K562 (cell line): Measurements from ENCODE around the gene PTGES3. TPM values are rescaled to one million over a fixed set of nuclear protein-coding genes. Genes with fewer than 3 reads are reported as not detected.

Experiments
- BRD9 ChIP-seq: fragments of 450-650 bp; IDR thresholded peaks from 2 replicates; pipeline ENCODE4 v1.6.1; 2018; ENCODE audit warnings: low read depth; ENCODE audit not compliant: partially characterized antibody
- CHD2 ChIP-seq: IDR thresholded peaks from 2 replicates; pipeline ENCODE4 v1.6.1; 2011; ENCODE audit warnings: low read depth, low read length
- GTF2E2 ChIP-seq: fragments of 200-800 bp; sonication (Bioruptor generic); IDR thresholded peaks from 2 replicates; pipeline ENCODE4 v1.6.1; 2016; ENCODE audit warnings: missing genetic modification characterization, missing compliant biosample characterization
- HDAC2 ChIP-seq: fragments of 450-650 bp; IDR thresholded peaks from 2 replicates; pipeline ENCODE4 v1.6.1; 2016; ENCODE audit warnings: mild to moderate bottlenecking
- HMBOX1 ChIP-seq: sonication (generic); IDR thresholded peaks from 2 replicates; pipeline ENCODE4 v1.6.1; 2016
- KAT2B ChIP-seq: IDR thresholded peaks from one replicate; pipeline ENCODE4 v1.6.1; 2012; ENCODE audit warnings: low read depth, mild to moderate bottlenecking, control low read depth, inconsistent platforms, low read length, moderate library complexity
- KDM1A ChIP-seq, 2 experiments: fragments of 450-650 bp; IDR thresholded peaks; 2 replicates each; pipeline ENCODE4 v1.6.1; 2016; ENCODE audit warnings: mild to moderate bottlenecking in 2 of 2
- NCOA1 ChIP-seq: fragments of 450-650 bp; IDR thresholded peaks from 2 replicates; pipeline ENCODE4 v1.6.1; 2016; ENCODE audit warnings: low read depth
- NCOR1 ChIP-seq: fragments of 450-650 bp; IDR thresholded peaks from 2 replicates; pipeline ENCODE4 v1.6.1; 2016; ENCODE audit warnings: mild to moderate bottlenecking, moderate library complexity
- NR3C1 ChIP-seq: sonication (generic); formaldehyde crosslinking; IDR thresholded peaks from 2 replicates; pipeline ENCODE4 v1.8.1; 2022; ENCODE audit warnings: missing genetic modification reagents
- PHB ChIP-seq: fragments of 250-450 bp; sonication (Bioruptor Pico); IDR thresholded peaks from 2 replicates; pipeline ENCODE4 v1.5.0; 2021
- POLR3A ChIP-seq: IDR thresholded peaks from 2 replicates; pipeline ENCODE4 v1.6.1; 2011; ENCODE audit warnings: borderline replicate concordance, mild to moderate bottlenecking, moderate library complexity; ENCODE audit not compliant: insufficient read length, insufficient read depth; ENCODE audit errors: extremely low read depth
- PTRF ChIP-seq: fragments of 450-650 bp; IDR thresholded peaks from 2 replicates; pipeline ENCODE4 v1.6.1; 2016; ENCODE audit warnings: mild to moderate bottlenecking, missing genetic modification characterization, missing compliant biosample characterization
- RFX1 ChIP-seq: fragments of 450-650 bp; IDR thresholded peaks from 2 replicates; pipeline ENCODE4 v1.6.1; 2016; ENCODE audit warnings: mild to moderate bottlenecking, moderate library complexity
- SP1 ChIP-seq: sonication (generic); formaldehyde crosslinking; IDR thresholded peaks from 2 replicates; pipeline ENCODE4 v1.8.1; 2022; ENCODE audit warnings: mild to moderate bottlenecking, missing genetic modification reagents
- SP2 ChIP-seq: IDR thresholded peaks from 2 replicates; pipeline ENCODE4 v1.6.1; 2011; ENCODE audit warnings: mild to moderate bottlenecking, low read depth, low read length, moderate library complexity; ENCODE audit not compliant: poor library complexity, severe bottlenecking; ENCODE audit errors: extremely low read depth
- SRF ChIP-seq, 2 experiments: fragments of 250-450, 450-650 bp in 1 of 2; sonication (Bioruptor Pico) in 1 of 2; sonication (generic) in 1 of 2; formaldehyde crosslinking; IDR thresholded peaks; 2 replicates each; pipeline versions ENCODE4 v1.5.0 to v1.5.1; 2020 to 2022; ENCODE audit warnings: mild to moderate bottlenecking in 1 of 2, missing genetic modification reagents in 1 of 2
- THRB ChIP-seq: fragments of 450-650 bp; formaldehyde crosslinking; conservative IDR thresholded peaks from 2 replicates; pipeline ENCODE4 v1.4.0; 2022; ENCODE audit warnings: mild to moderate bottlenecking, missing genetic modification characterization
- TOE1 ChIP-seq, 2 experiments: fragments of 450-650 bp in 1 of 2; sonication (generic) in 1 of 2; formaldehyde crosslinking in 1 of 2; IDR thresholded peaks; 2 replicates each; pipeline versions ENCODE4 v1.7.1 to v1.8.0; 2016 to 2022; ENCODE audit warnings: borderline replicate concordance in 2 of 2, mild to moderate bottlenecking in 2 of 2, antibody characterized with exemption in 1 of 2, inconsistent platforms in 1 of 2, low read depth in 1 of 2, missing genetic modification reagents in 1 of 2, moderate library complexity in 1 of 2
- UBTF ChIP-seq, 2 experiments: IDR thresholded peaks; 2 replicates each; pipeline ENCODE4 v1.6.1; 2012; ENCODE audit warnings: improper control_type of control experiment in 2 of 2, low read depth in 2 of 2, low read length in 2 of 2, borderline replicate concordance in 1 of 2
- ZNF239 ChIP-seq: fragments of 250-450 bp; sonication (Bioruptor Pico); IDR thresholded peaks from 2 replicates; pipeline ENCODE4 v1.4.0; 2020; ENCODE audit warnings: mild to moderate bottlenecking
- ZNF24 ChIP-seq: fragments of 450-650 bp; IDR thresholded peaks from 2 replicates; pipeline ENCODE4 v1.6.1; 2016
- ZNF384 ChIP-seq: IDR thresholded peaks from 2 replicates; pipeline ENCODE4 v1.6.1; 2012; ENCODE audit warnings: low read depth, low read length, improper control_type of control experiment
- polyA plus RNA-seq, 8 experiments: library from polyadenylated mRNA; depleted of rRNA in 4 of 8; stranded (reverse) in 5 of 8; unstranded in 3 of 8; fragments of >200 nt; fragmentation: Nextera tagmentation in 2 of 8; fragmentation: Illumina TruSeq in 1 of 8; extraction: Ambion mirVana in 2 of 8; extraction: Trizol in 1 of 8; gene quantifications; 2 replicates each; pipeline versions ENCODE4 v1.2.1 to v1.2.3, GENCODE V29; 2011 to 2014; ENCODE audit warnings: inconsistent platforms in 1 of 8, missing spikeins in 1 of 8
- total RNA-seq, 7 experiments: library from RNA; depleted of rRNA in 6 of 7; stranded (reverse); fragments of >200 nt in 6 of 7; fragmentation: Illumina TruSeq in 2 of 7; extraction: Trizol in 2 of 7; gene quantifications; 2 replicates each; pipeline versions ENCODE4 v1.2.1 to v1.2.3, GENCODE V29; 2011 to 2021; ENCODE audit warnings: low replicate concordance in 1 of 7

Gene PTGES3
- total and polyA plus RNA-seq, 9 of the 15 experiments (the other 6 are each of a cell fraction or from before 2014, with no cell fraction given): 163 to 501 (median 213) TPM

GRCh38 chr12:56634837-56635791 is 53.0 kb downstream of the PTGES3 start (continued):
- TF ChIP-seq NCOA1: no peak
- peak; percentile 54; the same call in 1 of the 2 replicates for TF ChIP-seq ZNF24
- TF ChIP-seq BRD9: no peak
- TF ChIP-seq SP2: no peak
- TF ChIP-seq UBTF (IDR thresholded peaks at IDR 0.05; ENCODE audit: borderline replicate concordance in 1 of 2, low read depth in 2 of 2, low read length in 2 of 2): peak in 1 of 2 experiments; percentile 92; a peak in 2 of 4 replicates
- TF ChIP-seq SP1 (CRISPR knock-in tag): 0 out of 2 replicates have a peak, but pooled peaks have one; percentile 21
- TF ChIP-seq RFX1: no peak
- peak; percentile 45; the same call in 1 of the 2 replicates for TF ChIP-seq TOE1 (IDR thresholded peaks at IDR 0.05; ENCODE audit: borderline replicate concordance)
- TF ChIP-seq TOE1 (CRISPR knock-in tag; IDR thresholded peaks at IDR 0.05; ENCODE audit: borderline replicate concordance, low read depth): no peak
- no peak for TF ChIP-seq HDAC2
- no peak for TF ChIP-seq PHB (CRISPR knock-in tag)
- TF ChIP-seq NCOR1: no peak
- TF ChIP-seq THRB: no peak
- TF ChIP-seq POLR3A: no peak
- TF ChIP-seq PTRF (tag): no peak
- no peak for TF ChIP-seq HMBOX1
- no peak for TF ChIP-seq GTF2E2 (tag)
- no peak for TF ChIP-seq KDM1A (IDR thresholded peaks at IDR 0.05)
- no peak; the same call in 1 of the 2 replicates for TF ChIP-seq CHD2
- TF ChIP-seq ZNF384: 0 out of 2 replicates have a peak, but pooled peaks have one; percentile 24
- TF ChIP-seq NR3C1 (CRISPR knock-in tag): no peak
- no peak for TF ChIP-seq ZNF239 (CRISPR knock-in tag)
- no peak for TF ChIP-seq KAT2B
- 0 out of 4 replicates have a peak, but pooled peaks of 1 of the 2 experiments have one; percentile 16 for TF ChIP-seq SRF (CRISPR knock-in tag; IDR thresholded peaks at IDR 0.05)
